HG03097 (cell line): ENCODE measurements around the gene MRPL17.
"Not testable (repeated sequence)": the region's sequence is repeated elsewhere in the genome, so short reads cannot be mapped to it uniquely, and the experiment has no call there.

Experiments used
- ATAC-seq: cut with Tn5 transposase; IDR thresholded peaks from one replicate; pipeline ENCODE4 v1.9.1; 2021; ENCODE audit not compliant: unreplicated experiment, low FRiP score

The MRPL17 gene

GRCh38 chr11:6684068-6684467 is 928 bp upstream of the MRPL17 start:
- ATAC-seq = not testable (repeated sequence)

- ATAC-seq = no peak
These were observed 577 bp downstream of the MRPL17 start for GRCh38 chr11:6682591-6682935.

- ATAC-seq = no peak
These were observed 1.2 kb downstream of the MRPL17 start for GRCh38 chr11:6681949-6682348.

- ATAC-seq = no peak
These were observed 1.6 kb downstream of the MRPL17 start for GRCh38 chr11:6681505-6681904.

- no peak for ATAC-seq
These were observed 6.1 kb downstream of the MRPL17 start for GRCh38 chr11:6677018-6677417.

- no peak for ATAC-seq
These were observed 8.3 kb downstream of the MRPL17 start for GRCh38 chr11:6674862-6675261.

GRCh38 chr11:6674219-6674597 is 8.9 kb downstream of the MRPL17 start:
- ATAC-seq = no peak

GRCh38 chr11:6673523-6674218 is 9.5 kb downstream of the MRPL17 start:
- ATAC-seq = no peak

GRCh38 chr11:6671991-6672390 is 11.1 kb downstream of the MRPL17 start:
- ATAC-seq = no peak

GRCh38 chr11:6670202-6670830 is 12.8 kb downstream of the MRPL17 start:
- ATAC-seq = no peak

GRCh38 chr11:6667733-6668374 is 15.3 kb downstream of the MRPL17 start:
- ATAC-seq = no peak

- no peak for ATAC-seq
These were observed 16.6 kb downstream of the MRPL17 start for GRCh38 chr11:6666302-6667183.

- no peak for ATAC-seq
These were observed 18.6 kb downstream of the MRPL17 start for GRCh38 chr11:6664551-6664950.

- ATAC-seq = no peak
These were observed 19.2 kb downstream of the MRPL17 start for GRCh38 chr11:6663794-6664469.

GRCh38 chr11:6660712-6661111 is 22.4 kb downstream of the MRPL17 start:
- no peak for ATAC-seq

GRCh38 chr11:6658647-6659046 is 24.5 kb downstream of the MRPL17 start:
- ATAC-seq = no peak

- no peak for ATAC-seq
These were observed 25.8 kb downstream of the MRPL17 start for GRCh38 chr11:6657346-6657745.

- no peak for ATAC-seq
These were observed 26.2 kb downstream of the MRPL17 start for GRCh38 chr11:6656936-6657335.

- ATAC-seq = no peak
These were observed 26.6 kb downstream of the MRPL17 start for GRCh38 chr11:6656584-6656915.

GRCh38 chr11:6655790-6656583 is 27.2 kb downstream of the MRPL17 start, which contains the start of gene DCHS1:
Gene DCHS1, minus strand, starts transcription at chr11:6655809. Its CDS starts 14,196 bp downstream, at chr11:6641613.
- ATAC-seq = no peak
